PFSK-1 (cell line): ENCODE results near the gene CCDC77.

Experiments used
- POLR2AphosphoS5 ChIP-seq: IDR thresholded peaks from 2 replicates; pipeline ENCODE4 v1.6.1; 2012; ENCODE audit warnings: low read depth, mild to moderate bottlenecking, control low read depth, low read length, moderate library complexity
- TF ChIP-seq, protein P1 (sequence below), 2 experiments: IDR thresholded peaks; 2 replicates each; pipeline versions ENCODE4 v1.6.1 to v1.8.0; 2011 to 2012; ENCODE audit warnings: low read depth in 2 of 2, low read length in 2 of 2, control low read depth in 1 of 2, inconsistent platforms in 1 of 2, mild to moderate bottlenecking in 1 of 2, moderate library complexity in 1 of 2; ENCODE audit not compliant: insufficient read depth in 1 of 2

DNA sequence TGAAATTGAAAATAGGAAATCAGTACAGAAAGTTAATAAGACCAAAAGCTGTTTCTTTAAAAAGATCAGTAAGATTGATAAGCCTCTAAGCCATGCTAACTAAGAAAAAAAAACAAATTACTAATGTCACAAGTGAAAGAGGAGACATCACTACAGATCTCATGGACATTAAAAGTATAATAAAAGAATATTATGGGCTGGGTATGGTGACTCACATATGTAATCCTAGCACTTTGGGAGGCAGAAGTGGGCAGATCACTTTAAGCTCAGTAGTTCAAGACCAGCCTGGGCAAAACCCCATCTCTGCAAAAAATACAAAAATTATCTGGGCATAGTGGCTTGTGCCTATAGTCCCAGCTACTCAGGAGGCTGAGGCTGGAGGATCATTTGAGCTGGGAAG lies 88.8 kb downstream of the CCDC77 start:
- TF ChIP-seq, protein P1, sequence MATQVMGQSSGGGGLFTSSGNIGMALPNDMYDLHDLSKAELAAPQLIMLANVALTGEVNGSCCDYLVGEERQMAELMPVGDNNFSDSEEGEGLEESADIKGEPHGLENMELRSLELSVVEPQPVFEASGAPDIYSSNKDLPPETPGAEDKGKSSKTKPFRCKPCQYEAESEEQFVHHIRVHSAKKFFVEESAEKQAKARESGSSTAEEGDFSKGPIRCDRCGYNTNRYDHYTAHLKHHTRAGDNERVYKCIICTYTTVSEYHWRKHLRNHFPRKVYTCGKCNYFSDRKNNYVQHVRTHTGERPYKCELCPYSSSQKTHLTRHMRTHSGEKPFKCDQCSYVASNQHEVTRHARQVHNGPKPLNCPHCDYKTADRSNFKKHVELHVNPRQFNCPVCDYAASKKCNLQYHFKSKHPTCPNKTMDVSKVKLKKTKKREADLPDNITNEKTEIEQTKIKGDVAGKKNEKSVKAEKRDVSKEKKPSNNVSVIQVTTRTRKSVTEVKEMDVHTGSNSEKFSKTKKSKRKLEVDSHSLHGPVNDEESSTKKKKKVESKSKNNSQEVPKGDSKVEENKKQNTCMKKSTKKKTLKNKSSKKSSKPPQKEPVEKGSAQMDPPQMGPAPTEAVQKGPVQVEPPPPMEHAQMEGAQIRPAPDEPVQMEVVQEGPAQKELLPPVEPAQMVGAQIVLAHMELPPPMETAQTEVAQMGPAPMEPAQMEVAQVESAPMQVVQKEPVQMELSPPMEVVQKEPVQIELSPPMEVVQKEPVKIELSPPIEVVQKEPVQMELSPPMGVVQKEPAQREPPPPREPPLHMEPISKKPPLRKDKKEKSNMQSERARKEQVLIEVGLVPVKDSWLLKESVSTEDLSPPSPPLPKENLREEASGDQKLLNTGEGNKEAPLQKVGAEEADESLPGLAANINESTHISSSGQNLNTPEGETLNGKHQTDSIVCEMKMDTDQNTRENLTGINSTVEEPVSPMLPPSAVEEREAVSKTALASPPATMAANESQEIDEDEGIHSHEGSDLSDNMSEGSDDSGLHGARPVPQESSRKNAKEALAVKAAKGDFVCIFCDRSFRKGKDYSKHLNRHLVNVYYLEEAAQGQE (IDR thresholded peaks at IDR 0.05; ENCODE audit: insufficient read depth in 1 of 2, low read depth in 2 of 2, low read length in 2 of 2): no peak
- TF ChIP-seq POLR2AphosphoS5: no peak
